ENCODE results near the gene CD99L2. TPM values are rescaled to one million over a fixed set of nuclear protein-coding genes. Genes with fewer than 3 reads are reported as not detected.

Gene CD99L2
- total RNA-seq, 2 donors from 2014 or later = 66.0 to 72.0 TPM

DNA sequence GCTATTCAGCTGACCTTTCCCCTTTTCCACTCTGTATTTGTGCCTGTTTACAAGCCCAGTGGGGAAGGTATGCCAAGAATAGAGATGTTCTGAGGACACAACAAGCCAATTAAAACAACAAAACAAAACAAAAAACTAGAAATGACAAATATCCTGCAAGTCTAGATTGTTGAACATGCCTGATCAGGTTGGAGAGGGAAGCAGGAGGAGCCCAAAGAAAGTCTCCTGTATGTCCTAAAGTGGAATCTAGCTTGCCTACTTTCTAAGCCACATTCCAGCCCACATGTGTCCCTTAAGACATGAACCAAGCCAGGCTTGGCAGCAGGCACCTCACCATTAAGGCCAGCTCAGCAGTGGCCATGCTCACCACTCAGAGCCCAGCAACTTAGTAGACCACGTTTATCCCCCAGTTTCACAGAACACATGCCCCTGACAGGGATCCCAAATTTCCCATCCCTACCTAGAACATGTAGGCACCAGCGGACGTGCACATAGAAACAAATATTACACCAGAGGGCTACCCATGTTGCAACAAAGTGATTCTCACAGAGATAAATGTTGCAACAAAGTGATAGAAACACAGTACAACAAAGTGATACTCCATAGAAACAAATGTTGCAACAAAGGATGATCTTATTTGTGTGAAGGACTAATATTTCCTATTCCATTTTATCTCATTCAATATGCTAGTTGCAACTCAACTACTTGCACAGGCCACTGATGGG is 48.3 kb downstream of the CD99L2 start:
- no peaks in the 10 kb centered on the region for H3K36me3 ChIP-seq
- H3K27me3 ChIP-seq = no peaks in the 10 kb centered on the region
- H3K4me1 ChIP-seq = no peaks in the 10 kb centered on the region
- no peak overlapping the region for H3K4me3 ChIP-seq
- DNase-seq (ENCODE audit: low spot score) = no peak
- no peaks in the 10 kb centered on the region for H3K9me3 ChIP-seq
- H3K27ac ChIP-seq = no peak overlapping the region
- TF ChIP-seq, protein P1, sequence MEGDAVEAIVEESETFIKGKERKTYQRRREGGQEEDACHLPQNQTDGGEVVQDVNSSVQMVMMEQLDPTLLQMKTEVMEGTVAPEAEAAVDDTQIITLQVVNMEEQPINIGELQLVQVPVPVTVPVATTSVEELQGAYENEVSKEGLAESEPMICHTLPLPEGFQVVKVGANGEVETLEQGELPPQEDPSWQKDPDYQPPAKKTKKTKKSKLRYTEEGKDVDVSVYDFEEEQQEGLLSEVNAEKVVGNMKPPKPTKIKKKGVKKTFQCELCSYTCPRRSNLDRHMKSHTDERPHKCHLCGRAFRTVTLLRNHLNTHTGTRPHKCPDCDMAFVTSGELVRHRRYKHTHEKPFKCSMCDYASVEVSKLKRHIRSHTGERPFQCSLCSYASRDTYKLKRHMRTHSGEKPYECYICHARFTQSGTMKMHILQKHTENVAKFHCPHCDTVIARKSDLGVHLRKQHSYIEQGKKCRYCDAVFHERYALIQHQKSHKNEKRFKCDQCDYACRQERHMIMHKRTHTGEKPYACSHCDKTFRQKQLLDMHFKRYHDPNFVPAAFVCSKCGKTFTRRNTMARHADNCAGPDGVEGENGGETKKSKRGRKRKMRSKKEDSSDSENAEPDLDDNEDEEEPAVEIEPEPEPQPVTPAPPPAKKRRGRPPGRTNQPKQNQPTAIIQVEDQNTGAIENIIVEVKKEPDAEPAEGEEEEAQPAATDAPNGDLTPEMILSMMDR (IDR thresholded peaks at IDR 0.05) = no peak

DNA sequence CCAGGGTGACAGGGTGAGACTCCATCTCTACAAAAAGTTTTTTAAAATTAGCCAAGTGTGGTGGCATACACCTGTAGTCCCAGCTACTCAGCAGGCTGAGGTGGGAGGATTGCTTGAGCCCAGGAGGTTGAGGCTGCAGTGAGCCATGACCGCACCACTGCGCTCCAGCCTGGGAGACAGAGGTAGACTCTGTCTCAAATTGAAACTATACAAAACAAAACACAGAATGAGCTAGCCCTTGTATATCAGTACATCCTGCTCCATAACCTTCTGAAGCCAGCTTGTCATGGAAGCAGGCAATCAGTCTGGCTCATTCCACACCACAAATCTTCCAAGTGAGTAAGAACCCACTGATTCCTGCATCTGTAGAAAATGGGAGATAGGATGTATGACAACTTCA is 49.0 kb downstream of the CD99L2 start:
- no peaks in the 10 kb centered on the region for H3K36me3 ChIP-seq
- H3K9me3 ChIP-seq = no peaks in the 10 kb centered on the region
- TF ChIP-seq, protein P1 (IDR thresholded peaks at IDR 0.05) = no peak
- no peak overlapping the region for H3K27ac ChIP-seq
- no peak for DNase-seq (ENCODE audit: low spot score)
- H3K4me3 ChIP-seq = no peak overlapping the region
- no peaks in the 10 kb centered on the region for H3K4me1 ChIP-seq
- no peaks in the 10 kb centered on the region for H3K27me3 ChIP-seq

DNA sequence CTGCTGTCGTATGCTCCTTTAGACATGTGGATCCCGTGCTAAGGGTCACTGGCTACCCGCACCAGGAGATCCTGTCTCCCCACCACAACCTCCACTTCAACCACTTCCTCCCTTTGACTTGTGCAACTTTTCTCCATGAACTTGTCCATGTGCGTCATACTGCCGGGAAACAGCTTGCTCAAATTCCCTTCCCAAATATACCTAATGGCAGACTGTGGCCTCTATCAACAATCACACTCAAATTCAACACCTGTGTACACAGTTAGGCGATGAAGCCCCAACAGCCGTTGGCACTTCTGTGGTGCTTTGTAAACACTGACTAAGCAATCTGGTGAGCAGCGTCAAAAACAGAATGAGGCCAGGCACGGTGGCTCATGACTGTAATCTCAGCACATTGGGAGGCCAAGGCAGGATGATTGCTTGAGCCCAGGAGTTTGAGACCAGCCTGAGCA is 49.5 kb downstream of the CD99L2 start:
- DNase-seq (ENCODE audit: low spot score) = no peak
- Histone ChIP-seq H3K4me3 (no peak overlapping the region), H3K27ac (no peak overlapping the region), H3K27me3 (no peaks in the 10 kb centered on the region), H3K36me3 (no peaks in the 10 kb centered on the region), H3K9me3 (no peaks in the 10 kb centered on the region), H3K4me1 (no peaks in the 10 kb centered on the region)
- TF ChIP-seq, protein P1 (IDR thresholded peaks at IDR 0.05) = no peak

DNA sequence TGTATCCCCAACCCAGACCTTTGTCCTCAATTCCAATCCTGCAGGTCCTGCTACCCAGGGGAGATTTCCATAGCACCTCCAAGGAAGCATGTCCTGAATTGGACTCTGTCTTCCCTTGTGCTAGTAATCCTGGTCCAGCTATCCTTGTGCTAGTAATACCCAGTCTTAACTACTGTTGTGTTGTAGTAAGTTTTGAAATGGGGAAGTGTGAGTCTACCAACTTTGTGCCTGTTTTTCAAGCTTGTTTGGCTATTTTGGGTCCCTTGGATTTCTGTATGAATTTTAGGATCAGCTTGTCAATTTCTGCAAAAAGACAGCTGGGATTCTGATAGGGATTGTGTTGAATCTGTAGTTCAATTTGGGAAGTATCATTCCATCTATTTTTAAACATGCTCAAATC is 51.4 kb downstream of the CD99L2 start:
- H3K4me3 ChIP-seq = no peak overlapping the region
- TF ChIP-seq, protein P1 (IDR thresholded peaks at IDR 0.05) = no peak
- no peak overlapping the region for H3K27ac ChIP-seq
- no peak for DNase-seq (ENCODE audit: low spot score)
- no peaks in the 10 kb centered on the region for H3K4me1 ChIP-seq
- no peaks in the 10 kb centered on the region for H3K9me3 ChIP-seq
- H3K27me3 ChIP-seq = no peaks in the 10 kb centered on the region
- H3K36me3 ChIP-seq = no peaks in the 10 kb centered on the region

- Histone ChIP-seq H3K4me1 (no peaks in the 10 kb centered on the region), H3K36me3 (no peaks in the 10 kb centered on the region), H3K4me3 (no peak overlapping the region), H3K9me3 (no peaks in the 10 kb centered on the region), H3K27me3 (no peaks in the 10 kb centered on the region), H3K27ac (no peak overlapping the region)
- DNase-seq (ENCODE audit: low spot score) = no peak
- TF ChIP-seq, protein P1 (IDR thresholded peaks at IDR 0.05) = no peak
Observed at GRCh38 chrX:150846130-150846529, 52.3 kb downstream of the CD99L2 start.

GRCh38 chrX:150845091-150845490 is 53.4 kb downstream of the CD99L2 start:
- Histone ChIP-seq H3K4me3 (no peak overlapping the region), H3K4me1 (no peaks in the 10 kb centered on the region), H3K27me3 (no peaks in the 10 kb centered on the region), H3K9me3 (no peaks in the 10 kb centered on the region), H3K27ac (no peak overlapping the region), H3K36me3 (no peaks in the 10 kb centered on the region)
- TF ChIP-seq, protein P1 (IDR thresholded peaks at IDR 0.05) = no peak
- DNase-seq (ENCODE audit: low spot score) = no peak
